ENCODE results near the gene BRIX1. TPM values are rescaled to one million over a fixed set of nuclear protein-coding genes. Genes with fewer than 3 reads are reported as not detected.

The BRIX1 gene
- total RNA-seq, 1 donor from 2014 or later = 15.7 TPM

GRCh38 chr5:34928267-34928666 lies 12.8 kb downstream of the BRIX1 start:
- no peak for TF ChIP-seq CTCF (IDR thresholded peaks at IDR 0.05)
- H3K27me3 Mint-ChIP-seq (ENCODE audit: low read depth) = no peaks in the 10 kb centered on the region
- H3K4me3 Mint-ChIP-seq (ENCODE audit: unreplicated experiment) = no peak overlapping the region
- DNase-seq (ENCODE audit: low spot score) = no peak
- H3K27ac Mint-ChIP-seq (ENCODE audit: unreplicated experiment) = peak overlapping the region; percentile 63
- no peaks in the 10 kb centered on the region for H3K9me3 Mint-ChIP-seq (ENCODE audit: low read depth)
- peaks cover 36% of the 10 kb centered on the region for H3K4me1 Mint-ChIP-seq (ENCODE audit: low read depth)
- peaks cover 11% of the 10 kb centered on the region for H3K36me3 Mint-ChIP-seq (ENCODE audit: low read depth)

DNA sequence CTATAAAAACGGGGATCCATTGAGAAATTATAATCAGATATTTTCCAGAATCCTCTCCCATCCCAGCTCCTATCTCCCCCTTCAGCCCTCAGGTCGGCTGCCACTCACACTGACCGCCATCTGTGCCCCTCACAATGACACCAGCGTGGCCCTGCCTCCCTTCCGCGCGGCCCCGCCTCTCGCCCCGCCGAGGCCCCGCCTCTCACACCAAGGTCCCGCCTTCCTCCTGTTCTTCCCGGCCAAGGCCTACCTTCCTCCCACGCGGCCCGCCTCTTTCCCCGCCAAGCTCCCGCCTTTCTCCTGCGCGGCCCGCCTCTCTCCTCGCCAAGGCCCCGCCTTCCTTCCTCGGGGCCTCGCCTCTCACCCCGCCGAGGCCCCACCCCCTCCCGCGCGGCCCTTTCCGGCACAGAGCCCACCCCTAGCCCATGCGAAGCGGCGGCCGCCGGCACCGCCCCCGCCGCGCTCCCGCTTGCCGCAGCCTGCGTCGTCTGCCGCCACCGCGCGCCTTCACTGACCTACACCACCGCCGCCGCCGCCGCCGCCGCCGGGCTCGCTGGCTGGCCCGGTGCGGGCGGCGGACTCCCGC lies 13.7 kb downstream of the BRIX1 start, which contains the start of gene DNAJC21:
TSS of gene DNAJC21 (plus strand) at position 426 of the 586 bp plus-strand sequence. CDS start 261 bp downstream, outside the sequence.
- no peak for TF ChIP-seq CTCF (IDR thresholded peaks at IDR 0.05)
- Mint-ChIP-seq H3K4me3 (ENCODE audit: unreplicated experiment) (peak within 1 kb of the TSS; percentile 99), H3K4me1 (ENCODE audit: low read depth) (peaks cover 30% of the 10 kb centered on the region), H3K36me3 (ENCODE audit: low read depth) (peaks cover 11% of the 10 kb centered on the region), H3K27me3 (ENCODE audit: low read depth) (no peaks in the 10 kb centered on the region), H3K27ac (ENCODE audit: unreplicated experiment) (peak within 1 kb of the TSS; percentile 98), H3K9me3 (ENCODE audit: low read depth) (no peaks in the 10 kb centered on the region)
- DNase-seq (ENCODE audit: low spot score) = peak; percentile 99

GRCh38 chr5:34929720-34930461 lies 14.4 kb downstream of the BRIX1 start:
- peaks cover 25% of the 10 kb centered on the region for H3K4me1 Mint-ChIP-seq (ENCODE audit: low read depth)
- peak overlapping the region; percentile 99 for H3K4me3 Mint-ChIP-seq (ENCODE audit: unreplicated experiment)
- H3K27me3 Mint-ChIP-seq (ENCODE audit: low read depth) = no peaks in the 10 kb centered on the region
- peak; percentile 37 for TF ChIP-seq CTCF (IDR thresholded peaks at IDR 0.05)
- DNase-seq (ENCODE audit: low spot score) = peak; percentile 94
- H3K36me3 Mint-ChIP-seq (ENCODE audit: low read depth) = peaks cover 9% of the 10 kb centered on the region
- H3K27ac Mint-ChIP-seq (ENCODE audit: unreplicated experiment) = peak overlapping the region; percentile 98
- no peaks in the 10 kb centered on the region for H3K9me3 Mint-ChIP-seq (ENCODE audit: low read depth)

GRCh38 chr5:34930462-34930844 lies 14.9 kb downstream of the BRIX1 start:
- Mint-ChIP-seq H3K27ac (ENCODE audit: unreplicated experiment) (peak overlapping the region; percentile 98), H3K4me3 (ENCODE audit: unreplicated experiment) (peak overlapping the region; percentile 99), H3K27me3 (ENCODE audit: low read depth) (no peaks in the 10 kb centered on the region), H3K4me1 (ENCODE audit: low read depth) (peaks cover 25% of the 10 kb centered on the region), H3K9me3 (ENCODE audit: low read depth) (no peaks in the 10 kb centered on the region), H3K36me3 (ENCODE audit: low read depth) (peaks cover 7% of the 10 kb centered on the region)
- TF ChIP-seq CTCF (IDR thresholded peaks at IDR 0.05) = no peak
- no peak for DNase-seq (ENCODE audit: low spot score)

GRCh38 chr5:34930870-34931269 lies 15.4 kb downstream of the BRIX1 start:
- Mint-ChIP-seq H3K9me3 (ENCODE audit: low read depth) (no peaks in the 10 kb centered on the region), H3K4me3 (ENCODE audit: unreplicated experiment) (peak overlapping the region; percentile 99)

More at GRCh38 chr5:34930870-34931269, 15.4 kb downstream of the BRIX1 start:
- H3K27ac Mint-ChIP-seq (ENCODE audit: unreplicated experiment) = peak overlapping the region; percentile 98
- no peak for TF ChIP-seq CTCF (IDR thresholded peaks at IDR 0.05)
- DNase-seq (ENCODE audit: low spot score) = no peak
- peaks cover 5% of the 10 kb centered on the region for H3K36me3 Mint-ChIP-seq (ENCODE audit: low read depth)
- peaks cover 25% of the 10 kb centered on the region for H3K4me1 Mint-ChIP-seq (ENCODE audit: low read depth)
- no peaks in the 10 kb centered on the region for H3K27me3 Mint-ChIP-seq (ENCODE audit: low read depth)

Measured in chondrocyte (in vitro differentiated cells).